ENCODE results near the gene IFIT1B. TPM values are rescaled to one million over a fixed set of nuclear protein-coding genes. Genes with fewer than 3 reads are reported as not detected.
"Not testable (repeated sequence)": the region's sequence is repeated elsewhere in the genome, so short reads cannot be mapped to it uniquely, and the experiment has no call there.

Gene IFIT1B
- total RNA-seq = not detected
- polyA plus RNA-seq = not detected

- CTCF ChIA-PET (ENCODE audit: partially characterized antibody) = interaction anchor here (1.1 to 1.5 kb wide), 2 partner anchors 9 to 10 kb away, joined by 4 to 6 read pairs; no protein-coding TSS in a partner anchor
- Histone ChIP-seq H3K4me3 (ENCODE audit: low read length in 2 of 2) (no peak within 1 kb of the TSS), H3K27ac (ENCODE audit: low read depth, low read length) (no peak within 1 kb of the TSS), H3K27me3 (ENCODE audit: insufficient read depth, low read length) (no peaks in the 10 kb centered on the region), H3K4me1 (ENCODE audit: insufficient read depth, low read length) (no peaks in the 10 kb centered on the region), H3K36me3 (ENCODE audit: insufficient read depth, low read length) (no peaks in the 10 kb centered on the region), H3K9me3 (ENCODE audit: control insufficient read depth in 1 of 2, low read length in 2 of 2) (no peaks in the 10 kb centered on the region)
- Mint-ChIP-seq H3K27ac (peak within 1 kb of the TSS in 1 of 7 donors; percentile 7), H3K4me3 (no peak within 1 kb of the TSS), H3K36me3 (no peaks in the 10 kb centered on the region), H3K4me1 (no peaks in the 10 kb centered on the region), H3K9me3 (no peaks in the 10 kb centered on the region), H3K27me3 (no peaks in the 10 kb centered on the region)
- POLR2A ChIA-PET (ENCODE audit: partially characterized antibody) = interaction anchor here (0.8 kb wide), 1 partner anchor 76 kb away, joined by 3 read pairs; no protein-coding TSS in a partner anchor
- intact Hi-C loops (cut with micrococcal nuclease) = no loop called here
- DNase-seq = no peak
Observed at GRCh38 chr10:89377705-89378637, at the start of gene IFIT1B. TSS of gene IFIT1B (plus strand) at chr10:89378056. CDS start at chr10:89378136, 80 bp downstream.

- Mint-ChIP-seq H3K27me3 (peaks cover 0 to 4% of the 10 kb centered on the region in 2 donors), H3K4me3 (peak overlapping the region; percentile 23 to 97 (median 46)), H3K9me3 (no peaks in the 10 kb centered on the region), H3K36me3 (no peaks in the 10 kb centered on the region), H3K27ac (no peak overlapping the region), H3K4me1 (peaks cover 45 to 73% (median 53%) of the 10 kb centered on the region in 4 donors)
- H3K27me3 ChIP-seq (ENCODE audit: insufficient read depth, low read length) = no peaks in the 10 kb centered on the region
- POLR2A ChIA-PET (ENCODE audit: partially characterized antibody) = interaction anchor here (2.3 kb wide), 1 partner anchor 84 kb away, joined by 9 read pairs; the partner anchor contains the start of gene IFIT5
- H3K4me1 ChIP-seq (ENCODE audit: insufficient read depth, low read length) = peaks cover 62% of the 10 kb centered on the region
- no peak for DNase-seq
- no peaks in the 10 kb centered on the region for H3K9me3 ChIP-seq (ENCODE audit: control insufficient read depth in 1 of 2, low read length in 2 of 2)
- CTCF ChIA-PET (ENCODE audit: partially characterized antibody) = interaction anchor here (0.5 kb wide), 1 partner anchor 1539 kb away, joined by 3 read pairs; no protein-coding TSS in a partner anchor
- intact Hi-C loops (cut with micrococcal nuclease) = no loop called here
- H3K27ac ChIP-seq (ENCODE audit: low read depth, low read length) = no peak overlapping the region
- H3K36me3 ChIP-seq (ENCODE audit: insufficient read depth, low read length) = no peaks in the 10 kb centered on the region
- H3K4me3 ChIP-seq (ENCODE audit: low read length in 2 of 2) = no peak overlapping the region
Observed at GRCh38 chr10:89329151-89329550, 48.7 kb upstream of the IFIT1B start.

GRCh38 chr10:89330014-89330413 lies 47.8 kb upstream of the IFIT1B start:
- H3K9me3 ChIP-seq (ENCODE audit: control insufficient read depth in 1 of 2, low read length in 2 of 2); H3K9me3 Mint-ChIP-seq; POLR2A ChIA-PET (ENCODE audit: partially characterized antibody); H3K27ac ChIP-seq (ENCODE audit: low read depth, low read length); DNase-seq; intact Hi-C loops (cut with micrococcal nuclease); H3K36me3 ChIP-seq (ENCODE audit: insufficient read depth, low read length); H3K4me3 ChIP-seq (ENCODE audit: low read length in 2 of 2); H3K27me3 ChIP-seq (ENCODE audit: insufficient read depth, low read length); H3K36me3 Mint-ChIP-seq; H3K27me3 Mint-ChIP-seq: not testable (repeated sequence)
- CTCF ChIA-PET (ENCODE audit: partially characterized antibody) = interaction anchor here (0.7 to 1.2 kb wide), 2 partner anchors 28 to 39 kb away, joined by 3 read pairs; partner anchors contain the start of gene IFIT2
- Mint-ChIP-seq H3K4me3 (peak overlapping the region in 5 of 8 donors; percentile 7 to 63 (median 37)), H3K4me1 (peaks cover 48 to 80% (median 58%) of the 10 kb centered on the region in 4 donors), H3K27ac (peak overlapping the region in 1 of 7 donors; percentile 0)
- peaks cover 70% of the 10 kb centered on the region for H3K4me1 ChIP-seq (ENCODE audit: insufficient read depth, low read length)

- H3K4me3 Mint-ChIP-seq = peak overlapping the region in 4 of 8 donors; percentile 7 to 51 (median 48)
- CTCF ChIA-PET (ENCODE audit: partially characterized antibody) = interaction anchor here (0.7 to 1.2 kb wide), 2 partner anchors 29 to 38 kb away, joined by 3 read pairs; partner anchors contain the start of gene IFIT2
- Histone ChIP-seq H3K9me3 (ENCODE audit: control insufficient read depth in 1 of 2, low read length in 2 of 2) (no peaks in the 10 kb centered on the region), H3K4me1 (ENCODE audit: insufficient read depth, low read length) (peaks cover 76% of the 10 kb centered on the region), H3K36me3 (ENCODE audit: insufficient read depth, low read length) (no peaks in the 10 kb centered on the region), H3K4me3 (ENCODE audit: low read length in 2 of 2) (no peak overlapping the region), H3K27ac (ENCODE audit: low read depth, low read length) (no peak overlapping the region), H3K27me3 (ENCODE audit: insufficient read depth, low read length) (no peaks in the 10 kb centered on the region)
- H3K4me1 Mint-ChIP-seq = peaks cover 52 to 87% (median 64%) of the 10 kb centered on the region in 4 donors
- intact Hi-C loops (cut with micrococcal nuclease) = no loop called here
- peak overlapping the region in 5 of 7 donors; percentile 3 to 91 (median 65) for H3K27ac Mint-ChIP-seq
- H3K9me3 Mint-ChIP-seq = no peaks in the 10 kb centered on the region
- DNase-seq = no peak
- POLR2A ChIA-PET (ENCODE audit: partially characterized antibody) = no interaction called here
- no peaks in the 10 kb centered on the region for H3K36me3 Mint-ChIP-seq
- peaks cover 0 to 4% of the 10 kb centered on the region in 2 donors for H3K27me3 Mint-ChIP-seq
Observed at GRCh38 chr10:89330537-89331212, 47.2 kb upstream of the IFIT1B start.

- DNase-seq; H3K9me3 ChIP-seq (ENCODE audit: control insufficient read depth in 1 of 2, low read length in 2 of 2); H3K36me3 Mint-ChIP-seq; H3K27me3 ChIP-seq (ENCODE audit: insufficient read depth, low read length); H3K9me3 Mint-ChIP-seq; H3K27me3 Mint-ChIP-seq; intact Hi-C loops (cut with micrococcal nuclease); H3K36me3 ChIP-seq (ENCODE audit: insufficient read depth, low read length): not testable (repeated sequence)
- ChIA-PET POLR2A (ENCODE audit: partially characterized antibody) (interaction anchor here (0.9 to 1.2 kb wide), 3 partner anchors 33 to 80 kb away, joined by 3 to 6 read pairs (median 3); no protein-coding TSS in a partner anchor), CTCF (ENCODE audit: partially characterized antibody) (interaction anchor here (1.1 to 1.7 kb wide), 5 partner anchors 27 to 87 kb away, joined by 3 to 9 read pairs (median 5); no protein-coding TSS in a partner anchor)
- Mint-ChIP-seq H3K4me3 (peak overlapping the region; percentile 81 to 89 (median 84)), H3K4me1 (peaks cover 56 to 90% (median 70%) of the 10 kb centered on the region in 4 donors), H3K27ac (peak overlapping the region; percentile 91 to 99 (median 97))
- Histone ChIP-seq H3K4me3 (ENCODE audit: low read length in 2 of 2) (peak overlapping the region in 1 of 2 donors; percentile 24), H3K27ac (ENCODE audit: low read depth, low read length) (peak overlapping the region; percentile 48), H3K4me1 (ENCODE audit: insufficient read depth, low read length) (peaks cover 79% of the 10 kb centered on the region)
Observed at GRCh38 chr10:89331487-89332122, 46.3 kb upstream of the IFIT1B start.

GRCh38 chr10:89332123-89332633 lies 45.7 kb upstream of the IFIT1B start:
- POLR2A ChIA-PET (ENCODE audit: partially characterized antibody) = interaction anchor here (0.9 to 1.2 kb wide), 3 partner anchors 33 to 80 kb away, joined by 3 to 6 read pairs (median 3); no protein-coding TSS in a partner anchor
- Histone ChIP-seq H3K27ac (ENCODE audit: low read depth, low read length) (peak overlapping the region; percentile 48), H3K4me3 (ENCODE audit: low read length in 2 of 2) (peak overlapping the region; percentile 10 to 24), H3K9me3 (ENCODE audit: control insufficient read depth in 1 of 2, low read length in 2 of 2) (no peaks in the 10 kb centered on the region), H3K4me1 (ENCODE audit: insufficient read depth, low read length) (peaks cover 79% of the 10 kb centered on the region), H3K36me3 (ENCODE audit: insufficient read depth, low read length) (no peaks in the 10 kb centered on the region), H3K27me3 (ENCODE audit: insufficient read depth, low read length) (no peaks in the 10 kb centered on the region)
- peak overlapping the region; percentile 81 to 89 (median 84) for H3K4me3 Mint-ChIP-seq
- no peaks in the 10 kb centered on the region for H3K36me3 Mint-ChIP-seq
- H3K4me1 Mint-ChIP-seq = peaks cover 52 to 90% (median 70%) of the 10 kb centered on the region in 4 donors
- peak overlapping the region; percentile 91 to 99 (median 97) for H3K27ac Mint-ChIP-seq
- peaks cover 0 to 4% of the 10 kb centered on the region in 2 donors for H3K27me3 Mint-ChIP-seq
- CTCF ChIA-PET (ENCODE audit: partially characterized antibody) = interaction anchor here (0.7 to 1.7 kb wide), 7 partner anchors 8 to 86 kb away, joined by 3 to 9 read pairs (median 4); partner anchors contain the start of gene IFIT5
- DNase-seq = peak; percentile 55 to 70 (median 59)
- H3K9me3 Mint-ChIP-seq = no peaks in the 10 kb centered on the region
- intact Hi-C loops (cut with micrococcal nuclease) = no loop called here
